ENCODE results near the gene FN3K.
"Not testable (repeated sequence)": the region's sequence is repeated elsewhere in the genome, so short reads cannot be mapped to it uniquely, and the experiment has no call there.

The FN3K gene

DNA sequence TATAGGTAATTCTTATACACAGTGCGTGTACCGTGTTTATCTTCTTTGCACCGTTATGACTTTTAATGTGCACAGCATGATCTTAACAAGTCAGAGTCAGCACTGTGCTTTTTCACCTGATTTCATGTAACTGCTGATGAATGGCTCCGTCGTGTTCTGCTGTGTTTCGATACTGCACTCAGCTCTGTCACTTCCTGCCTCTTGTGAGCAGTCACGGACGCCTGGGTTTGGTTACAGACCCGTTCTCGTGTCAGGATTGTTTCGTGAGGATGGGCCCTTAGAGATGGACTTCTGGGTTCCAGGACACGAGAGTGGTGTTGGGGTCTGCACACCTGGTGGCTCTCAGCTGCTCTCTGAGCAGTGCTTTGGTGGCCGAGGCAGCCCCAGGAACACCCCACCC is 41.0 kb downstream of the FN3K start:
- no peak for TF ChIP-seq CTCF (IDR thresholded peaks at IDR 0.05; ENCODE audit: low read depth, low read length)
- no peak overlapping the region for H3K4me3 ChIP-seq (ENCODE audit: low read depth, low read length)
- H3K27me3 ChIP-seq, result no peaks in the 10 kb centered on the region
- no peak for DNase-seq
- H3K36me3 ChIP-seq, result peaks cover 7% of the 10 kb centered on the region
- no peaks in the 10 kb centered on the region for H3K9me3 ChIP-seq
- H3K4me1 ChIP-seq, result peaks cover 4% of the 10 kb centered on the region

DNA sequence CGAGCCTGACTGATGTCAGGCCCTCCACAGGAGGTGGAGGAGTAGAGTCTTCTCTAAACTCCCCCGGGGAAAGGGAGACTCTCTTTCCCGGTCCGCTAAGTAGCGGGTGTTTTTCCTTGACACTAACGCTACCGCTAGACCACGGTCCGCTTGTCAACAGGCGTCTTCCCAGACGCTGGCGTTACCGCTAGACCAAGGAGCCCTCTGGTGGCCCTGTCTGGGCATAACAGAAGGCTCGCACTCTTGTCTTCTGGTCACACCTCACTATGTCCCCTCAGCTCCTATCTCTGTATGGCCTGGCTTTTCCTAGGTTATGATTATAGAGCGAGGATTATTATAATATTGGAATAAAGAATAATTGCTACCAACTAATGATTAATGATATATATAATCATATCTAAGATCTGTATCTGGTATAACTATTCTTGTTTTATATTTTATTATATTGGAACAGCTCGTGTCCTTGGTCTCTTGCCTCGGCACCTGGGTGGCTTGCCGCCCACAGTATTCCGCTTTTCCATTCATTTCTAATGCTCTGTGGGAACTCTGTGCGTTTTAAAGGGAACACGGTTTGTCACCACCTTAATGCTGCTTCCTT is 42.5 kb downstream of the FN3K start:
- DNase-seq, result peak; percentile 49
- H3K4me3 ChIP-seq (ENCODE audit: low read depth, low read length), result not testable (repeated sequence)

DNA sequence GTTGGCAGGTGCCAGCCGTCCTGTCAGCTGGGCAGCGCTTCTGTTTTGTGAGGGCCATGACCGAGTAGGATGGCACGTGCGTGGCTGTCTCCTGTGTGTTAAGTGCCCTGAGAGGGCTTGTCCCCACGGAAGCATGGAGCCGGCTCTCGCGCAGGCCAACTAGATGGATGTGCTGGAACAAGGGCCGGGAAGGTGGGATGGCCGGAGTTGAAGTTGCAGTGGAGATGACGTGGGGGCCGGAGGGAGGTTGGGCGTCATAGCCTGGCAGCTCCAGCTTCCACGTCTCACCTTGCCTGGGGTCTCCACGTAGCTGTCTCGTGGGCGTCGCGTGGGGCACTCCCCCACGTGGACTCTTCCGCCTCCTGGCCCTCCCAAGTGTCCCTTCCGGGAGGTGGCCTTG is 44.1 kb downstream of the FN3K start:
- DNase-seq, result no peak
- H3K36me3 ChIP-seq, result peaks cover 14% of the 10 kb centered on the region

More for the DNA sequence above, 42.5 kb downstream of the FN3K start:
- H3K36me3 ChIP-seq, H3K9me3 ChIP-seq, H3K27me3 ChIP-seq, H3K4me1 ChIP-seq: not testable (repeated sequence)
- TF ChIP-seq CTCF (IDR thresholded peaks at IDR 0.05; ENCODE audit: low read depth, low read length), result peak; percentile 38

GRCh38 chr17:82780195-82780594 is 44.8 kb downstream of the FN3K start:
- no peak for TF ChIP-seq CTCF (IDR thresholded peaks at IDR 0.05; ENCODE audit: low read depth, low read length)
- no peaks in the 10 kb centered on the region for H3K27me3 ChIP-seq
- no peak for DNase-seq
- H3K36me3 ChIP-seq, result peaks cover 15% of the 10 kb centered on the region
- no peaks in the 10 kb centered on the region for H3K9me3 ChIP-seq
- H3K4me3 ChIP-seq (ENCODE audit: low read depth, low read length), result no peak overlapping the region
- no peaks in the 10 kb centered on the region; the same call in 1 of the 2 replicates for H3K4me1 ChIP-seq

More for the DNA sequence above, 44.1 kb downstream of the FN3K start:
- TF ChIP-seq CTCF (IDR thresholded peaks at IDR 0.05; ENCODE audit: low read depth, low read length), result no peak
- H3K9me3 ChIP-seq, result no peaks in the 10 kb centered on the region
- no peaks in the 10 kb centered on the region for H3K27me3 ChIP-seq
- peaks cover 4% of the 10 kb centered on the region for H3K4me1 ChIP-seq
- no peak overlapping the region for H3K4me3 ChIP-seq (ENCODE audit: low read depth, low read length)

- peak; percentile 40 for DNase-seq
- Histone ChIP-seq H3K27me3 (no peaks in the 10 kb centered on the region), H3K4me3 (ENCODE audit: low read depth, low read length) (no peak overlapping the region), H3K36me3 (peaks cover 15% of the 10 kb centered on the region), H3K4me1 (no peaks in the 10 kb centered on the region; the same call in 1 of the 2 replicates), H3K9me3 (no peaks in the 10 kb centered on the region)
- TF ChIP-seq CTCF (IDR thresholded peaks at IDR 0.05; ENCODE audit: low read depth, low read length), result no peak
Measured at GRCh38 chr17:82780971-82781893, 45.8 kb downstream of the FN3K start.

DNA sequence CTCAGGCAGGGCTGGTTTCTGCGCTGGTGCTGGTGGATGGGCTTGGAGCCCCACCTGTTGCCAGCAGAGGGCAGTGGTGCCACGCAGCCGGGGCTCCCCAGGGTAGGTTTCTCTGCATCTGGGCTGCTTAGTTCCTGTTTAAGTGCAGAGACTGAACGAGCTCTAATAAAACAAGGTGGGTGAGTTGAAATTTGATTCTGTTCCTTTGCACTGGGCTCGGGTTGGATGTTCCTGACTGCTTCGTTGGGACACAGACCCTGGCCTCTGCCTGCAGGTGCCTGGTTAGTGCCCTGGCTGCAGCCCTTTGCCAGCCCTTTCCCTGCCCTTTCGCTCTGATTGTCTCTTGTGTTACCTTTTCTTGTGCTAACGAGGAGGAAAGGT is 46.5 kb downstream of the FN3K start:
- Histone ChIP-seq H3K4me1 (no peaks in the 10 kb centered on the region; the same call in 1 of the 2 replicates), H3K27me3 (no peaks in the 10 kb centered on the region), H3K4me3 (ENCODE audit: low read depth, low read length) (no peak overlapping the region), H3K9me3 (no peaks in the 10 kb centered on the region), H3K36me3 (peaks cover 15% of the 10 kb centered on the region)
- TF ChIP-seq CTCF (IDR thresholded peaks at IDR 0.05; ENCODE audit: low read depth, low read length), result peak; percentile 99
- peak; percentile 85 for DNase-seq

Data from BE2C (cell line).